GM12878 (cell line): Measurements from ENCODE around the gene CYB5RL. TPM values are rescaled to one million over a fixed set of nuclear protein-coding genes. Genes with fewer than 3 reads are reported as not detected.

Source experiments
- ATAC-seq: fragments of 200-7000 bp; cut with Tn5 transposase; 3 replicates; pipeline ENCODE4 v1.9.1; 2020; ENCODE audit warnings: mild to moderate bottlenecking, moderate library complexity
- BruUV-seq: library from RNA; stranded (reverse); fragments of 400-500 nt; replicated peaks from 2 replicates; lab custom pipeline; 2021; lab: Mats Ljungman, UMichigan
- CTCF ChIA-PET: fragments of 300-600 bp; sonication (Branson Sonifier 250); formaldehyde crosslinking; extraction: SDS; loops from one replicate; lab custom pipeline; 2021; ENCODE audit warnings: inconsistent platforms; lab: Yijun Ruan, JAX
- POLR2A ChIA-PET: fragments of 350-600 bp; formaldehyde crosslinking; extraction: SDS; loops from one replicate; lab custom pipeline; 2021; ENCODE audit warnings: inconsistent platforms; lab: Charles Lee
- RAD21 ChIA-PET: fragments of 300-600 bp; sonication (Branson Sonifier 250); formaldehyde crosslinking; loops from one replicate; lab custom pipeline; 2023; ENCODE audit warnings: antibody characterized with exemption; ENCODE audit not compliant: unreplicated experiment; lab: Charles Lee
- SMC1A ChIA-PET: fragments of 300-600 bp; sonication (Branson Sonifier 250); formaldehyde crosslinking; loops from one replicate; lab custom pipeline; 2023; ENCODE audit not compliant: unreplicated experiment, uncharacterized antibody; lab: Charles Lee
- DNase-seq: peaks from one replicate; pipeline ENCODE4 v3.0.0-alpha.2; 2011; ENCODE audit warnings: low read depth, low spot score
- FAIRE-seq: peaks from 3 replicates; lab custom pipeline; 2011; peaks lifted over from hg19 to GRCh38; lab: Jason Lieb, UNC
- H2AFZ ChIP-seq: 2 replicates; pipeline ENCODE4 v1.6.0; 2011; ENCODE audit warnings: low read depth, low read length, control low read depth; ENCODE audit not compliant: control insufficient read depth
- H3K27ac ChIP-seq: 2 replicates; pipeline ENCODE4 v1.5.1; 2011; ENCODE audit warnings: control low read depth; ENCODE audit not compliant: control insufficient read depth, insufficient read depth
- H3K27me3 ChIP-seq, 2 experiments: replicated peaks in 1 of 2; 2 replicates each; pipeline versions ENCODE4 v1.6.0 to v1.6.1; 2011; ENCODE audit warnings: low read length in 1 of 2; ENCODE audit not compliant: control insufficient read depth in 2 of 2, insufficient read depth in 2 of 2
- H3K36me3 ChIP-seq, 2 experiments: 2 replicates each; pipeline ENCODE4 v1.5.1; 2011; ENCODE audit warnings: low read length in 1 of 2; ENCODE audit not compliant: control insufficient read depth in 2 of 2, insufficient read depth in 2 of 2
- H3K4me1 ChIP-seq: 2 replicates; pipeline ENCODE4 v1.6.1; 2011; ENCODE audit warnings: mild to moderate bottlenecking, low read length, moderate library complexity, mixed read lengths; ENCODE audit not compliant: control insufficient read depth, insufficient read depth
- H3K4me2 ChIP-seq: 2 replicates; pipeline ENCODE4 v1.6.0; 2011; ENCODE audit warnings: control low read depth; ENCODE audit not compliant: control insufficient read depth, insufficient read depth
- H3K4me3 ChIP-seq: fragments of 200-600 bp; sonication (generic); 2 replicates; pipeline ENCODE4 v1.5.1; 2016
- H3K79me2 ChIP-seq: 2 replicates; pipeline ENCODE4 v1.6.0; 2011; ENCODE audit warnings: low read length; ENCODE audit not compliant: control insufficient read depth, insufficient read depth
- H3K9ac ChIP-seq: 2 replicates; pipeline ENCODE4 v1.8.0; 2011; ENCODE audit warnings: low read length, control low read depth, mixed read lengths; ENCODE audit not compliant: control insufficient read depth, insufficient read depth
- H3K9me3 ChIP-seq: replicated peaks from 3 replicates; pipeline ENCODE4 v1.5.1; 2011; ENCODE audit warnings: mild to moderate bottlenecking, low read length; ENCODE audit not compliant: control insufficient read depth, insufficient read depth
- H4K20me1 ChIP-seq: 2 replicates; pipeline ENCODE4 v1.6.0; 2011; ENCODE audit not compliant: control insufficient read depth, insufficient read depth
- CHD1 ChIP-seq: IDR thresholded peaks from 2 replicates; pipeline ENCODE4 v1.6.1; 2012; ENCODE audit warnings: low read depth, low read length, improper control_type of control experiment
- E2F8 ChIP-seq: fragments of 450-650 bp; IDR thresholded peaks from 2 replicates; pipeline ENCODE4 v1.6.1; 2018; ENCODE audit warnings: mild to moderate bottlenecking, low read depth, moderate library complexity; ENCODE audit not compliant: partially characterized antibody
- FOXK2 ChIP-seq: fragments of 450-650 bp; IDR thresholded peaks from 2 replicates; pipeline ENCODE4 v1.6.1; 2017; ENCODE audit warnings: mild to moderate bottlenecking, moderate library complexity
- MLLT1 ChIP-seq: fragments of 450-650 bp; IDR thresholded peaks from 2 replicates; pipeline ENCODE4 v1.6.1; 2016; ENCODE audit warnings: mild to moderate bottlenecking
- NRF1 ChIP-seq: conservative IDR thresholded peaks from 2 replicates; pipeline ENCODE4 v1.6.1; 2011; ENCODE audit warnings: mild to moderate bottlenecking, low read depth, low read length, improper control_type of control experiment
- POLR2A ChIP-seq: IDR thresholded peaks from 2 replicates; pipeline ENCODE4 v1.6.1; 2011; ENCODE audit warnings: low read depth, mild to moderate bottlenecking, low read length
- PRDM15 ChIP-seq: fragments of 450-650 bp; formaldehyde crosslinking; IDR thresholded peaks from 2 replicates; pipeline ENCODE4 v1.4.0; 2020; ENCODE audit warnings: mild to moderate bottlenecking, moderate library complexity
- RAD21 ChIP-seq: IDR thresholded peaks from 2 replicates; pipeline ENCODE4 v1.6.1; 2011; ENCODE audit warnings: mild to moderate bottlenecking, low read depth, low read length, moderate library complexity; ENCODE audit not compliant: insufficient read depth
- RAD51 ChIP-seq: fragments of 450-650 bp; IDR thresholded peaks from 2 replicates; pipeline ENCODE4 v1.6.1; 2016; ENCODE audit warnings: moderate library complexity, mild to moderate bottlenecking, inconsistent platforms
- RB1 ChIP-seq: fragments of 450-650 bp; formaldehyde crosslinking; IDR thresholded peaks from 2 replicates; pipeline ENCODE4 v1.6.1; 2017; ENCODE audit warnings: mild to moderate bottlenecking, borderline replicate concordance
- SMAD5 ChIP-seq: IDR thresholded peaks from 2 replicates; pipeline ENCODE4 v1.6.1; 2016; ENCODE audit warnings: antibody characterized with exemption, low read depth
- ZBTB40 ChIP-seq: fragments of 450-650 bp; IDR thresholded peaks from 2 replicates; pipeline ENCODE4 v1.6.1; 2016; ENCODE audit warnings: mild to moderate bottlenecking, moderate library complexity, borderline replicate concordance
- WGBS: methylation state at CpG from one replicate; pipeline ENCODE4 v1.1.6; 2016; ENCODE audit warnings: low lambda C conversion rate; ENCODE audit not compliant: insufficient replicate concordance, insufficient coverage; ENCODE audit errors: missing lambda C conversion rate; 5-methylcytosine and 5-hydroxymethylcytosine counted together
- in situ Hi-C: fragments of 300-500 bp; cut with MboI; formaldehyde crosslinking; loops from 9 replicates; pipeline ENCODE4 v1.14.3; 2018; ENCODE audit warnings: mixed read lengths
- intact Hi-C: fragments of 100-400 bp; cut with micrococcal nuclease; formaldehyde crosslinking; loops from one replicate; pipeline ENCODE4 v1.14.2; 2022; ENCODE audit not compliant: unreplicated experiment
- polyA plus RNA-seq, 11 experiments: library from polyadenylated mRNA; depleted of rRNA in 4 of 11; unstranded in 6 of 11; stranded (reverse) in 5 of 11; fragments of >200 nt; fragmentation: Nextera tagmentation in 4 of 11; fragmentation: Illumina TruSeq in 1 of 11; extraction: Ambion mirVana in 4 of 11; extraction: Trizol in 1 of 11; gene quantifications; 1 replicate in 1 of 11; 2 replicates in 10 of 11; pipeline versions ENCODE4 v1.2.1 to v1.2.3, GENCODE V29; 2011 to 2016; ENCODE audit warnings: inconsistent platforms in 2 of 11, missing spikeins in 2 of 11, low read depth in 1 of 11
- total RNA-seq, 4 experiments: library from RNA; depleted of rRNA in 3 of 4; stranded (reverse); fragments of >200 nt in 3 of 4; fragmentation: Illumina TruSeq in 1 of 4; extraction: Trizol in 1 of 4; gene quantifications; 2 replicates each; pipeline versions ENCODE4 v1.2.1 to v1.2.3, GENCODE V29; 2013 to 2021

The CYB5RL gene
- total and polyA plus RNA-seq, 10 of the 15 experiments (the other 5 are each of a cell fraction or from before 2014, with no cell fraction given): 3.1 to 8.7 (median 7.2) TPM

GRCh38 chr1:54177726-54178125 is 22.1 kb downstream of the CYB5RL start:
- Histone ChIP-seq H3K9ac (no peak overlapping the region), H3K9me3 (no peaks in the 10 kb centered on the region), H3K27ac (no peak overlapping the region), H3K4me1 (no peaks in the 10 kb centered on the region), H2AFZ (no peak overlapping the region), H3K79me2 (no peaks in the 10 kb centered on the region), H3K4me2 (no peak overlapping the region), H4K20me1 (no peaks in the 10 kb centered on the region), H3K27me3 (no peaks in the 10 kb centered on the region), H3K4me3 (no peak overlapping the region), H3K36me3 (no peaks in the 10 kb centered on the region)
- DNase-seq (no peak), FAIRE-seq (no peak), ATAC-seq (no peak)
- intact Hi-C loops (no loop called here), in situ Hi-C loops (no loop called here)
- WGBS: 76% methylated on average over 7 of the region's 8 CpGs
- CTCF ChIA-PET: no interaction called here
- POLR2A ChIA-PET: no interaction called here
- SMC1A ChIA-PET: no interaction called here
- BruUV-seq: no TSS peak
- RAD21 ChIA-PET: no interaction called here
- TF ChIP-seq RB1 (no peak), FOXK2 (no peak), PRDM15 (CRISPR knock-in tag) (no peak), SMAD5 (no peak), MLLT1 (no peak), RAD51 (no peak), RAD21 (no peak), E2F8 (no peak), NRF1 (no peak), CHD1 (no peak), ZBTB40 (no peak), POLR2A (no peak)
